ENCODE results near the gene FBXO27.

FBXO27 gene

GRCh38 chr19:39064405-39064804 lies 32.1 kb upstream of the FBXO27 start:
- H3K4me3 ChIP-seq (ENCODE audit: low read length in 2 of 2), result no peak overlapping the region
- H3K27me3 ChIP-seq (ENCODE audit: control insufficient read depth in 2 of 2, insufficient read depth in 2 of 2, low read length in 2 of 2), result no peaks in the 10 kb centered on the region
- no peaks in the 10 kb centered on the region for H3K4me1 ChIP-seq (ENCODE audit: control insufficient read depth in 2 of 2, insufficient read depth in 2 of 2, low read length in 2 of 2)
- H3K9ac ChIP-seq (ENCODE audit: low read depth in 1 of 2, low read length in 2 of 2), result no peak overlapping the region
- H3K9me3 ChIP-seq (ENCODE audit: control insufficient read depth in 2 of 2, low read length in 2 of 2), result no peaks in the 10 kb centered on the region
- H3K36me3 ChIP-seq (ENCODE audit: control insufficient read depth in 2 of 2, insufficient read depth in 2 of 2, low read length in 2 of 2), result no peaks in the 10 kb centered on the region
- H3K27ac ChIP-seq (ENCODE audit: low read depth in 2 of 2, low read length in 2 of 2), result no peak overlapping the region

DNA sequence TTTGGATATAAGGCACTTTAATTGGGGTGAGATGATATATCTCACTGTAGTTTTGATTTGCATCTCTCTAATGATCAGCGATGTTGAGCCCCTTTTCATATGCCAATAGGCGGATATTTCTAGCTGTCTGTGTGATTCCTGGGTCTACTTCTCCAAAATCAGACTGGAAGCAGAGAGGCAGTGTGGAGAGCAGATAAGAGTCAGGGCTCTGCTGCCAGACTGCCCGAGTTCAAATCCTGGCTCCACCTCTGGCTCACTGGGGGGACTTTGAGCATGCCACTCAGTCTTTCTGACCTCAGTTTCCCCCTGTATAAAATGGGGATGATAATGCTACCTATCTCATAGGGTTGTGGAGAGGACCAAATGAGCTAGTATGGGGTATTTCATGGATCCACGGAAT lies 27.8 kb upstream of the FBXO27 start:
- Histone ChIP-seq H3K4me3 (ENCODE audit: low read length in 2 of 2) (no peak overlapping the region), H3K9ac (ENCODE audit: low read depth in 1 of 2, low read length in 2 of 2) (no peak overlapping the region), H3K27ac (ENCODE audit: low read depth in 2 of 2, low read length in 2 of 2) (no peak overlapping the region), H3K27me3 (ENCODE audit: control insufficient read depth in 2 of 2, insufficient read depth in 2 of 2, low read length in 2 of 2) (no peaks in the 10 kb centered on the region), H3K36me3 (ENCODE audit: control insufficient read depth in 2 of 2, insufficient read depth in 2 of 2, low read length in 2 of 2) (no peaks in the 10 kb centered on the region), H3K4me1 (ENCODE audit: control insufficient read depth in 2 of 2, insufficient read depth in 2 of 2, low read length in 2 of 2) (no peaks in the 10 kb centered on the region), H3K9me3 (ENCODE audit: control insufficient read depth in 2 of 2, low read length in 2 of 2) (no peaks in the 10 kb centered on the region)

DNA sequence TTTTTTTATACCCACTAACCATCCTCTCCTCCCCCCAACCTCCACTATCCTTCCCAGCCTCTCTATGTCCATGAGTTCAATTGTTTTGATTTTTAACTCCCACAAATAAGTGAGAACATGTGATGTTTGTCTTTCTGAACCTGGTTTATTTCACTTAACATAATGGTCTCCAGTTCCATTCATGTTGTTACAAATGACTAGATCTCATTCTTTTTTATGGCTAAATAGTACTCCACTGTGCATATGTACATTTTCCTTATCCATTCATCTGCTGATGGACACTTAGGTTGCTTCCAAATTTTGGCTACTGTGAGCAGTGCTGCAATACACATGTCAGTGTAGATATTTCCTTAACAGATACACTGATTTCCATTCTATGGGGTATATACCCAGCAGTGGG lies 27.0 kb upstream of the FBXO27 start:
- no peaks in the 10 kb centered on the region for H3K4me1 ChIP-seq (ENCODE audit: control insufficient read depth in 2 of 2, insufficient read depth in 2 of 2, low read length in 2 of 2)
- H3K27me3 ChIP-seq (ENCODE audit: control insufficient read depth in 2 of 2, insufficient read depth in 2 of 2, low read length in 2 of 2), result peaks cover 0 to 2% of the 10 kb centered on the region in 2 donors
- H3K9me3 ChIP-seq (ENCODE audit: control insufficient read depth in 2 of 2, low read length in 2 of 2), result no peaks in the 10 kb centered on the region
- H3K36me3 ChIP-seq (ENCODE audit: control insufficient read depth in 2 of 2, insufficient read depth in 2 of 2, low read length in 2 of 2), result no peaks in the 10 kb centered on the region
- no peak overlapping the region for H3K27ac ChIP-seq (ENCODE audit: low read depth in 2 of 2, low read length in 2 of 2)
- no peak overlapping the region for H3K9ac ChIP-seq (ENCODE audit: low read depth in 1 of 2, low read length in 2 of 2)
- H3K4me3 ChIP-seq (ENCODE audit: low read length in 2 of 2), result no peak overlapping the region

- H3K9ac ChIP-seq (ENCODE audit: low read depth in 1 of 2, low read length in 2 of 2), result no peak overlapping the region
- H3K36me3 ChIP-seq (ENCODE audit: control insufficient read depth in 2 of 2, insufficient read depth in 2 of 2, low read length in 2 of 2), result no peaks in the 10 kb centered on the region
- no peaks in the 10 kb centered on the region for H3K4me1 ChIP-seq (ENCODE audit: control insufficient read depth in 2 of 2, insufficient read depth in 2 of 2, low read length in 2 of 2)
- no peak overlapping the region for H3K4me3 ChIP-seq (ENCODE audit: low read length in 2 of 2)
- H3K27me3 ChIP-seq (ENCODE audit: control insufficient read depth in 2 of 2, insufficient read depth in 2 of 2, low read length in 2 of 2), result peaks cover 0 to 2% of the 10 kb centered on the region in 2 donors
- no peak overlapping the region for H3K27ac ChIP-seq (ENCODE audit: low read depth in 2 of 2, low read length in 2 of 2)
- no peaks in the 10 kb centered on the region for H3K9me3 ChIP-seq (ENCODE audit: control insufficient read depth in 2 of 2, low read length in 2 of 2)
Measured at GRCh38 chr19:39057615-39058014, 25.3 kb upstream of the FBXO27 start.

- H3K27me3 ChIP-seq (ENCODE audit: control insufficient read depth in 2 of 2, insufficient read depth in 2 of 2, low read length in 2 of 2), result peaks cover 0 to 2% of the 10 kb centered on the region in 2 donors
- no peak overlapping the region for H3K27ac ChIP-seq (ENCODE audit: low read depth in 2 of 2, low read length in 2 of 2)
- no peak overlapping the region for H3K9ac ChIP-seq (ENCODE audit: low read depth in 1 of 2, low read length in 2 of 2)
- no peaks in the 10 kb centered on the region for H3K4me1 ChIP-seq (ENCODE audit: control insufficient read depth in 2 of 2, insufficient read depth in 2 of 2, low read length in 2 of 2)
- H3K9me3 ChIP-seq (ENCODE audit: control insufficient read depth in 2 of 2, low read length in 2 of 2), result no peaks in the 10 kb centered on the region
- H3K4me3 ChIP-seq (ENCODE audit: low read length in 2 of 2), result no peak overlapping the region
- no peaks in the 10 kb centered on the region for H3K36me3 ChIP-seq (ENCODE audit: control insufficient read depth in 2 of 2, insufficient read depth in 2 of 2, low read length in 2 of 2)
Measured at GRCh38 chr19:39054091-39054470, 21.7 kb upstream of the FBXO27 start.

- Histone ChIP-seq H3K36me3 (ENCODE audit: control insufficient read depth in 2 of 2, insufficient read depth in 2 of 2, low read length in 2 of 2) (no peaks in the 10 kb centered on the region), H3K9ac (ENCODE audit: low read depth in 1 of 2, low read length in 2 of 2) (peak overlapping the region in 1 of 2 donors; percentile 6), H3K27ac (ENCODE audit: low read depth in 2 of 2, low read length in 2 of 2) (no peak overlapping the region), H3K4me1 (ENCODE audit: control insufficient read depth in 2 of 2, insufficient read depth in 2 of 2, low read length in 2 of 2) (no peaks in the 10 kb centered on the region), H3K27me3 (ENCODE audit: control insufficient read depth in 2 of 2, insufficient read depth in 2 of 2, low read length in 2 of 2) (peaks cover 0 to 2% of the 10 kb centered on the region in 2 donors), H3K4me3 (ENCODE audit: low read length in 2 of 2) (no peak overlapping the region), H3K9me3 (ENCODE audit: control insufficient read depth in 2 of 2, low read length in 2 of 2) (no peaks in the 10 kb centered on the region)
Measured at GRCh38 chr19:39053276-39054090, 21.1 kb upstream of the FBXO27 start.

DNA sequence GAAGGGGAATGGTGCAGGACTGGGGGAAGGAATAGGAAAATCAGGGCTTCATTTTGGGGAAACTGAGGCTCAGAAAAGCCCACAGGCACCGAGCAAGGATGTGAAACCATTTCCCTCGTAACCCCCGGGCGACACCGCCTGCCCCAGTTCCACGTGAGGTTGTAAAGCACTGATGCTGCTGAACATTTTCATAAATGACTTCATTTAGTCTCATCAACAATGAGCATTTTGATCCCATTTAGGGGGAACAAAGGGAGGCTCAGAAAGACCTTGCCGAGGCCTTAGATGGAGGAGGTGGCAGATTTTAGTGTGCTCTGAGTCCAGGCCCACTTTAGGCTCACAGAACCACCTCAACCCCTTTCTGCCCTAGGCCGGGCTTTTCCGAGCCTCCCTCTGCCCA lies 20.5 kb upstream of the FBXO27 start:
- Histone ChIP-seq H3K4me3 (ENCODE audit: low read length in 2 of 2) (no peak overlapping the region), H3K36me3 (ENCODE audit: control insufficient read depth in 2 of 2, insufficient read depth in 2 of 2, low read length in 2 of 2) (no peaks in the 10 kb centered on the region), H3K4me1 (ENCODE audit: control insufficient read depth in 2 of 2, insufficient read depth in 2 of 2, low read length in 2 of 2) (no peaks in the 10 kb centered on the region), H3K27ac (ENCODE audit: low read depth in 2 of 2, low read length in 2 of 2) (no peak overlapping the region), H3K9ac (ENCODE audit: low read depth in 1 of 2, low read length in 2 of 2) (no peak overlapping the region), H3K9me3 (ENCODE audit: control insufficient read depth in 2 of 2, low read length in 2 of 2) (no peaks in the 10 kb centered on the region), H3K27me3 (ENCODE audit: control insufficient read depth in 2 of 2, insufficient read depth in 2 of 2, low read length in 2 of 2) (peaks cover 0 to 2% of the 10 kb centered on the region in 2 donors)

DNA sequence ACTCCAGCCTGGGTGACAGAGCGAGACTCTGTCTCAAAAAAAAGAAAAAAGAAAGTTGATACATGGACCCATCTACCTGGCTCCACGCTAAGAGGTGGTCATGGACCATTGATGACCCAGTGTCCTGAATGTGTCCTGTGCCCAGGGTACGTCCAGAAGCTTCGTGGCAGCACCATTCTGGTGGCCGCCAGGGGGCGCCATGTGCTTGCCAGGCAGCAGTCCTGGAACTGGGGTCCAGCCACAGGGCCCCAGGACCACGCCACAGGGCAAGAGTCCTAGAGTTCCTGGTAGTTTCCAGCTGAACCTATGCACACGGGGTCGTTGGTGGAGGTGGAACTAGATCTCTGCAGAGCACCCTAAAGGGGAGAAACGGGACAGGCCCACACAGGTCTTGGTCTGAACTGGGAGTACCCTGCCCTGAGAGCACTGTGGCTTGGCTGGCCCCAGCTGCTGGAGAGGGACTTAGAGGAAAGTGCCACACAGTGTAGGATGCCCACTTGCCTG lies 19.9 kb upstream of the FBXO27 start:
- no peaks in the 10 kb centered on the region for H3K36me3 ChIP-seq (ENCODE audit: control insufficient read depth in 2 of 2, insufficient read depth in 2 of 2, low read length in 2 of 2)
- no peak overlapping the region for H3K9ac ChIP-seq (ENCODE audit: low read depth in 1 of 2, low read length in 2 of 2)
- H3K9me3 ChIP-seq (ENCODE audit: control insufficient read depth in 2 of 2, low read length in 2 of 2), result no peaks in the 10 kb centered on the region
- H3K27me3 ChIP-seq (ENCODE audit: control insufficient read depth in 2 of 2, insufficient read depth in 2 of 2, low read length in 2 of 2), result peaks cover 0 to 2% of the 10 kb centered on the region in 2 donors
- H3K4me3 ChIP-seq (ENCODE audit: low read length in 2 of 2), result no peak overlapping the region
- H3K27ac ChIP-seq (ENCODE audit: low read depth in 2 of 2, low read length in 2 of 2), result no peak overlapping the region
- H3K4me1 ChIP-seq (ENCODE audit: control insufficient read depth in 2 of 2, insufficient read depth in 2 of 2, low read length in 2 of 2), result no peaks in the 10 kb centered on the region

DNA sequence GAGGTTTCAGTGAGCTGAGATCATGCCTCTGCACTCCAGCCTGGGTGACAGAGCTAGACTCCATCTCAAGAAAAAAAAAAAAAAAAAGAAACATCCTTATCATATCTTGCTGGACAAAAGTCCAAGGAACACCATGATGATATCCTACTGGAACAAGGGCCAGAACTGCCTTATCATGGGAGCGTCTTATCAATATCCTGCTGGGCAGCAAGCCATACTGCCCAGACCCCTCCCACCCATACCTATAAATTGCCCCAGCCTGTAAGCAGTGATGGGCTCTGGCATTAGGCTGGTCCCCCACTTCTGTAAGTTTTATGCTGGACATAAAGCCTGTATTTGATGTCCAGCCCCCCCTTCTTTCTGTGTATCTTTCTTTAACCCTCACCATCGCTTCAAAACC lies 14.7 kb upstream of the FBXO27 start:
- Histone ChIP-seq H3K4me1 (ENCODE audit: control insufficient read depth in 2 of 2, insufficient read depth in 2 of 2, low read length in 2 of 2) (no peaks in the 10 kb centered on the region), H3K9ac (ENCODE audit: low read depth in 1 of 2, low read length in 2 of 2) (no peak overlapping the region), H3K36me3 (ENCODE audit: control insufficient read depth in 2 of 2, insufficient read depth in 2 of 2, low read length in 2 of 2) (no peaks in the 10 kb centered on the region), H3K27me3 (ENCODE audit: control insufficient read depth in 2 of 2, insufficient read depth in 2 of 2, low read length in 2 of 2) (no peaks in the 10 kb centered on the region), H3K27ac (ENCODE audit: low read depth in 2 of 2, low read length in 2 of 2) (no peak overlapping the region), H3K9me3 (ENCODE audit: control insufficient read depth in 2 of 2, low read length in 2 of 2) (no peaks in the 10 kb centered on the region), H3K4me3 (ENCODE audit: low read length in 2 of 2) (no peak overlapping the region)

DNA sequence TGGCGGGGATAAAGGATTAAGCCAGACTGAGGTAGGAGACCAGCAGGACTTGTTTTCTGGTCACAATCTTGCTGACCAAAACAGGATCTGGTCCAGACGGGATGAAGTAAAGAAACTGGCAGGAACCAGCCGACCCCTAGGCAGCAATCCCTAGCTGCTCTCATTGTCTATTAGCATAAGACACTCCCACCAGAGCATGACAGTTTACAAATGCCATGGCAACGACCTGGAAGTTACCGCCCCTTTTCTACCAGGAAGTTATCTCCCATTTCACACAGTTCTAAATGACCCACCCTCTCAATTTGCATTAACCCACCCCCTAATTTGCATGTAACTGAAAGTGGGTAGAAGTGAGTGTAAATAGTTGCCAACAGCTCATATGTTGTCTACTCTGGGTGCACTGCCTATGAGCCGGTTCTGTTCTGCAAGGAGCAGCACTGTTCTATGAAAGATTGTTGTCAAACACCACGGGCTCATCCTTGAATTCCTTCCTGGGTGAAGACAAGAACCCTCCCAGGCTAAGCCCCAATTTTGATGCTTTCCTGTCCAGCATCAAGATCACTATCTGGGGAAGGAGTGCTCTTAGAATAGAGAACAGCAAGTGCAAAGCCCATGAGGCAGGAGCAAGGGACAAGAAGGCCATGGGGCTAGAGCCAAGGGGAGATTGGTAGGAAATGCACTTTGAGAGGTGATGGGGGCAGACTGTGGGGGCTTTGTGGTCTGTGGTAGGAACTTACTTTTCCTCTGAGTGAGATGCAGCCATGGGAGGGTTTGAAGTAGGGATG lies 13.9 kb upstream of the FBXO27 start:
- Histone ChIP-seq H3K27me3 (ENCODE audit: control insufficient read depth in 2 of 2, insufficient read depth in 2 of 2, low read length in 2 of 2) (no peaks in the 10 kb centered on the region), H3K27ac (ENCODE audit: low read depth in 2 of 2, low read length in 2 of 2) (no peak overlapping the region), H3K4me1 (ENCODE audit: control insufficient read depth in 2 of 2, insufficient read depth in 2 of 2, low read length in 2 of 2) (no peaks in the 10 kb centered on the region), H3K9me3 (ENCODE audit: control insufficient read depth in 2 of 2, low read length in 2 of 2) (no peaks in the 10 kb centered on the region), H3K9ac (ENCODE audit: low read depth in 1 of 2, low read length in 2 of 2) (no peak overlapping the region), H3K36me3 (ENCODE audit: control insufficient read depth in 2 of 2, insufficient read depth in 2 of 2, low read length in 2 of 2) (no peaks in the 10 kb centered on the region), H3K4me3 (ENCODE audit: low read length in 2 of 2) (no peak overlapping the region)
